ENCODE data around the gene MT1B.
"Not testable (repeated sequence)": the region's sequence is repeated elsewhere in the genome, so short reads cannot be mapped to it uniquely, and the experiment has no call there.

MT1B gene

DNA sequence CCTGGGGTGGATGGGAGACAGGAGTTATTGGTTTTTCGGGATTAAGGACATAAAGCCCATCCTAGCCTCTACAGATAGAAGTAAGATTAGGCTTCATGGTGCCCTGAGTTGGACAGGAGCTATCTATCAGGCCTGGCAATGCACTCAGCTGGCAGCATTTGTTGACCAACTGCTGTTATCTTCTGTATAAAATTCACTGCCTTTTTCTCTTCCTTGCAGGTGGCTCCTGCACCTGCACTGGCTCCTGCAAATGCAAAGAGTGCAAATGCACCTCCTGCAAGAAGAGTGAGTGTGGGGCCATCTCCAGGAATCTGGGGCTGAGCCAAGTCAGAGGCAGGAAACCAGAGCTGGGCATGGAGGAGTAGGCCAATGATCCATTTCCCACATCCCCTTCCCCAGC, 12.6 kb upstream of the MT1B start:
- DNase-seq: no peak

GRCh38 chr16:56640076-56640475, 11.6 kb upstream of the MT1B start:
- DNase-seq: no peak

DNA sequence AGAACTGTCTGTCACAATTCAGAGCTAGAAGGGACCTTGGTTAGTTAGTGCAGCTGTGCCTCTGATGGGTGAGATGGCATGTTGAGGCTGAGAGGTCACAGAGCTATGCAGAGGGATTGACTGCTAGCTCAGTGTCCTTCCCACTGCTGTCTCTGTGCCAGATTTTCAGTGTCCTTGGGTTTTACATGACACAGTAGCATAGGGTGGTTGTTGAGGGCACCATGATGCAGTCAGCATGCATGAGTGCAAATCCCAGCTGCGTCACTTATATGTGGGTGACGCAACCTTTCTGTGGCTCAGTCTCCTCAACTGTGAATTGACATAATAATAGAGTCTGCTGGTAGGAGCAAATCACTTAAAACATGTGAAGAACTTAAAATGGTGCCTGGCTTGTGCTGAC, 10.5 kb upstream of the MT1B start:
- no peak for DNase-seq

- DNase-seq: no peak
These were observed 8.5 kb upstream of the MT1B start for GRCh38 chr16:56643080-56643778.

GRCh38 chr16:56643833-56644232, 7.9 kb upstream of the MT1B start:
- no peak for DNase-seq

DNA sequence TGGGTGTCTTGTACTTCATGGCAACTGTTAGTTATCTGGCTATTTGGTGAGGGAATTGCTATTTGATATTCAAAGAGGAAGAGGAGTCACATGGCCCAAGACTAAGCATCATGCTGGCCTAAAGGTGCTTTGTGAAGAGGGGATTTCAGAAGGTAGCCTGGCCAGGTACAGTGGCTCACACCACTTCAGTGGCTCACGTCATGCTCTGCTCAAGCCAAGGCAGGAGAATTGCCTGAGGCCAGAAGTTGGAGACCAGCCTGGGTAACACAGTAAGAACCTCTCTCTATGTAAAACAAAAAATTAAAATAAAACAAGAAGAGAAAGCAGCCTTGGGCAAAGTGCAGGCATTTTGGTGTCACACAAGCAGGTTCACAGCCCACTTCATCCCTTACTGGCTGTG, 6.4 kb upstream of the MT1B start:
- DNase-seq: no peak

DNA sequence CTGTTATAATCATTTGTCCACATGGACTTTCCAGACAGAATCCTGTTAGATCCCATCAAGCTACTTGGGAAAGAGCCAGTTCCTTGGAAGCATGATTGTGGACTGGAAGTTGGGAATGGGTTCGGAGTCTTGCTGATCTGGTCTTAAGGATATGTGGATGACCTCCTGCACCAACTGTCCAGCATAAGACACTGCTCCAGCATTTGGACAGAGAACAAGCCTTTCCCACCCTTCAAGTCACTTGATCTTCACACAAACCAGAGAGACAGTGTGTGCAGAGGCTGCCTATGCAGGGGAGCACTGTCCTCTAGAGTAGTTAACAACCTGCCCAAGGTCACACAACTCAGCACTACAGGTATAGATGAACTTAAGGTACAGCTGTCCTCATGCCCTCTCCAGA, 5.8 kb upstream of the MT1B start:
- DNase-seq: no peak

GRCh38 chr16:56647641-56648431, 3.9 kb upstream of the MT1B start:
- DNase-seq: no peak

DNA sequence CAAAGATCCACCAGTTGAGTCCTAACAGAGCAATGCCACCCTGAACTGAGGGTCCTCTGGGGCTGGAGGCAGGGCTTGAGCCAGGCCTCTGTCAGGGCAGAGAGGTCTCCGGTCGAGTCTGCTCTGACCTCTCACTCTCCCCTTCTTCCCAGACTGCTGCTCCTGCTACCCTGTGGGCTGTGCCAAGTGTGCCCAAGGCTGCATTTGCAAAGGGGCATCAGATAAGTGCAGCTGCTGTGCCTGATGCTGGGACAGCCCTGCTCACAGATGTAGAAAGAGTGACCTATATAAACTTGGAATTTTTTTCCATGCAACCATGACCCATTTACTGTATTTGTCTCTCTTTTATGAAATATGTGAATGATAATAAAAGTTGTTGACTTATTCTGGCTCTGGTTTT, 2.4 kb upstream of the MT1B start:
- no peak for DNase-seq

GRCh38 chr16:56649820-56650219, 1.9 kb upstream of the MT1B start:
- no peak for DNase-seq

DNA sequence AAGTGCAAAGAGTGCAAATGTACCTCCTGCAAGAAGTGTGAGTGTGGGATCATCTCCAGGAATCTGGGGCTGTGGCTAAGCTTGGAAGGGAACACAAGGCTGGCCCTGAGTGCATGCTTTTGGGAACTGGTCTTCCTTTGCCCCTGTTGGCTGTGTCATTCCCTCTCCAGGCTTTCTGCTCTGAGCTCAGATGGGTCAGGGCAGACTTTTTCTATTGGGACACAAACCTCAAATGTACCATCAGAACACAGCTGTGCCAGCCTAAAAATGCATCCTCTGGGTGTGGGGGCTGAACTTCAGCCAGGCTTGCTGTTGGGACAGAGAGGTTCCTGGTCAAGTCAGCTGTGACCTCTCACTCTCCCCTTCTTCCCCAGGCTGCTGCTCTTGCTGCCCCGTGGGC, 914 bp downstream of the MT1B start:
- no peak for DNase-seq

DNA sequence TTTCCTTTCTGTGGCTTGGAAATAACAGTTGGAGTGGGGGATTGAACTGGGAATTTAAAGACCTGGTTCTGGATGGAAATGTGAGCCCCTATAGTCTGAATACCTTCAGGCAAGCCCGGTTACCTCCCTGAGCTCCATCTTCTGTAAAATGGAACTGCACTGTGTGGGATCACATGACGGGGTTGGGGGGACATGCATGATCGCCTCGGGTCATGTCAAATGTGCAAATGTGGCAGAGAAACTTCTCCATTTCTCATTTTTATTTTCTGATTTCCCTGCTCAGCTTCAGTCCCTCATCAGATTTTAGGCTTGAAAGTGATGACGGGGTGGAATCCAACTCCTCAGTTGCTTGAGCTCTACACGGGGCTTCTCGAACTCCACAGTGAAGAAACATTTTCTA, 1.5 kb downstream of the MT1B start:
- no peak for DNase-seq

DNA sequence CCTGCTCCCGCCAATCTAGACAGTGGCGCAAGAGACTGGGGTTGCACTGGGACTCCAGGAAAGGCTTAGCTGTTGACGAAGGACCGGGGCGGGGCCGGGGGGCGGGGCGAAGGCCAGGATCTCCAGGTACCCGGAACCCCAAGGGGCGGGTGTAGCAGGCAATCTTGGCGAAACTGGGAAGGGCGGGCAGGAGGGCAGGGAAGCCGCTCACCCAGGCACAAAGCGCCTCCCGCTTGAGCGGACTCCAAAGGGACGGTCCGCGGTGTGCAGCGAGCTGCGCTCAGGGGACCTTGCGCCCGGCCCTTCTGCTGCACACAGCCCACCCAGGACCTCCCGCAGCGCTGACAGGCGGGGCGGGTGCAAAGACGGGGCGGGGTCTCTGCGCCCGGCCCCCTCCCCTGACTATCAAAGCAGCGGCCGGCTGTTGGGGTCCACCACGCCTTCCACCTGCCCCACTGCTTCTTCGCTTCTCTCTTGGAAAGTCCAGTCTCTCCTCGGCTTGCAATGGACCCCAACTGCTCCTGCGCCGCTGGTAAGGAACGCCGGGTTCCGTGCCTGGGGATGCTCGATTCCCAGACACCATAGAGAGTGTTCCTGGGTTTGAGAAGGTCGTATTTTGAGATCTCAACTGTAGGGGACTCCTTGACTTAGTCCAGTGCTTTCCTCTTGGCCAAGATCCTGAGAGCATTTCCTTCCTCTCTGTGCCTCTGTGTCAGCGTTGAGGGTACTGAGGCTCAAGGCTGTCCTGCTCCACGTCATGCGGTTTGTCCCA, 6.1 kb downstream of the MT1B start, which contains the start of gene MT1F:
MT1F (plus strand) TSS at position 405 of the 772 bp plus-strand sequence; CDS start at position 505, 100 bp downstream.
- DNase-seq: no peak

DNA sequence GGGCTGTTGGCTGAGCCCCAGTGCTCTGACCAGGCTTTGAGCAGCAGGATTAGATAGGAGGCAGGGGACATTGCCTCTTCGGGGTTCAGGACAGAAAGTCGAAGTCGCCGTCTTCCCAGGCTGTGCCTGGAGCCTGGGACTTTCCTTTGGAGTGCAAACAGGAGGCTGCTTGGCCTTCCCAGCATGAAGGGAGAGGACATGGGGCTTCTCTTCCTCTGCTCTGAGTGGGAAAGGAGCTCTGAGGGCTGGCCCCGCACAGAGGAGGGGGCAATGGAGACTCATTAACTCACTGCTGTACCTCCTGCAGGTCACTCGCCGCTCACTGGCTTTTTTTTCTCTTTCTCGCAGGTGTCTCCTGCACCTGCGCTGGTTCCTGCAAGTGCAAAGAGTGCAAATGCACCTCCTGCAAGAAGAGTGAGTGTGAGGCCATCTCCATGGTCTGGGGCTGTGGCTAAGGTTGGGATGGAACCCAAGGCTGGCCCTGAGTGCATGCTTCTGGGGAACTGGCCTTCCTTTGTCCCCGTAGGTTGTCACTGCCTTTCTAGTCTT, 6.7 kb downstream of the MT1B start:
- DNase-seq: no peak

DNA sequence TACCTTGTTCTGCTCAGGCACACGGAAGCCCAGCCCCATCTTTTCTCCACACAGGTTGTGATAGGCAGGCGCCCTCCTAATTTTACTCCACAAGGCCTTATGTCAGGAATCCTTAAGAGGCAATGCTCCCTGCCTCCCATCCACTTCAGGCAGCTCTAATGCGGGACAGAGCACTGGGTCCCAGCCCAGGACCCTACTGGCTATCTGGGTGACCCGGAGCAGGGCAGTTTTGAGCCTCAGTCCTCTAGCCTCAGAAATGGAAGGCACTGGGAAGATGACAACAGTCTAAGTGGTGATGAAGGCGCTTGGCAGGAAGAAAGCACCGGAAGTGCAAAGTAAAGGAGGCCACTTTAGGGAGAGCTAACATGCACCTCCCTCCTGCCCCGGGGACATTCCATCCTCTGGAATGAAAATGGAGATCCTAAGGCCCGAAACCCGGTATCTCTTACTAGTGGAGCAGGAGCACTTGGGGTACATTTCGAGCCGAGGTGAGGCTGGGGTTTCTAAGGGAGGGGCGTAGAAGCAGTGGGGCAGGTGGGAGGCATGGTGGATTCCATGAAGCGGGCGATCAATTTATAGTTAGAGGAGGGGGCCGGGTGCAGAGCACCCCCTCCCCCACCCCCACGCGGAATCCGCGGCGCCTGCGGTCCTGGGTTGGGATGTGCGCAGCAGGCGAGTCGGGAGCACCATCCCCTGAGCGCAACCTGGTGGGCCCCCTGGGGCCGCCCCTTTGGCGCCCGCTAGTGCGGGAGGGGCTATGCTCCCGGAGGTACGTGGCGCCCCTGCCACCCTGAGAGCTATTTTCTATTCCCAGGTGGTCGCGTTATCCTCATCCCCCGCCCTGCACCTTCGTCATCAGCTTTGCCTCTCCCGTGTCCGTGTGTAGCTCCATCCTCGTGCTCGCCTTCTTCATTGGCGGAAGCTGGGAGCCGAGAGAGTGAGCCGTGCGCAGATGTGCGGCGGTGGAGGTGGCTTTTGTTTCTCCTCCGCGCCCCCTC, 11.0 kb downstream of the MT1B start:
- DNase-seq: no peak

- no peak for DNase-seq
These were observed 12.8 kb downstream of the MT1B start for GRCh38 chr16:56664506-56664905.

- not testable (repeated sequence) for DNase-seq
These were observed 13.9 kb downstream of the MT1B start for GRCh38 chr16:56665286-56666261.

GRCh38 chr16:56667581-56668571, 16.2 kb downstream of the MT1B start, which contains the start of gene MT1G:
Gene MT1G (minus strand): TSS chr16:56668065. CDS start chr16:56667993, 72 bp downstream.
- DNase-seq: no peak
